Non-pigmented ciliary epithelial cell (primary cell): ENCODE data around the gene SHTN1.
A peak's percentile ranks its signal among the peaks of the same experiment; 100 is the strongest.

Experiments used
- DNase-seq: peaks from one replicate; pipeline ENCODE4 v3.0.0-alpha.2; 2010; ENCODE audit warnings: low read depth

SHTN1 gene

GRCh38 chr10:116868722-116869121 is 136.3 kb downstream of the SHTN1 start:
- no peak for DNase-seq

GRCh38 chr10:116868198-116868676 is 136.8 kb downstream of the SHTN1 start:
- DNase-seq: no peak

GRCh38 chr10:116866987-116867595 is 137.9 kb downstream of the SHTN1 start:
- no peak for DNase-seq

GRCh38 chr10:116866066-116866465 is 138.9 kb downstream of the SHTN1 start:
- DNase-seq: no peak

- DNase-seq: no peak
These were observed 140.6 kb downstream of the SHTN1 start for GRCh38 chr10:116864436-116864835.

GRCh38 chr10:116861796-116862195 is 143.2 kb downstream of the SHTN1 start:
- no peak for DNase-seq

- no peak for DNase-seq
These were observed 147.8 kb downstream of the SHTN1 start for GRCh38 chr10:116857156-116857555.

- DNase-seq: no peak
These were observed 151.3 kb downstream of the SHTN1 start for GRCh38 chr10:116853701-116854100.

- DNase-seq: no peak
These were observed 151.7 kb downstream of the SHTN1 start for GRCh38 chr10:116853287-116853686.

- DNase-seq: no peak
These were observed 152.7 kb downstream of the SHTN1 start for GRCh38 chr10:116852246-116852645.

- no peak for DNase-seq
These were observed 154.9 kb downstream of the SHTN1 start for GRCh38 chr10:116850058-116850611.

- DNase-seq: peak; percentile 35
These were observed 155.5 kb downstream of the SHTN1 start, which contains the start of gene ENO4 for GRCh38 chr10:116849248-116850057. TSS of gene ENO4 (plus strand) at chr10:116849499. CDS start at chr10:116849567, 68 bp downstream.

- DNase-seq: no peak
These were observed 156.1 kb downstream of the SHTN1 start for GRCh38 chr10:116848944-116849247.

GRCh38 chr10:116848032-116848943 is 156.7 kb downstream of the SHTN1 start:
- DNase-seq: no peak

- DNase-seq: no peak
These were observed 159.2 kb downstream of the SHTN1 start for GRCh38 chr10:116845823-116846222.

- DNase-seq: no peak
These were observed 164.5 kb downstream of the SHTN1 start for GRCh38 chr10:116840389-116841075.

GRCh38 chr10:116838143-116838725 is 166.8 kb downstream of the SHTN1 start:
- no peak for DNase-seq

GRCh38 chr10:116836902-116837523 is 168.0 kb downstream of the SHTN1 start:
- DNase-seq: no peak

GRCh38 chr10:116836083-116836482 is 168.9 kb downstream of the SHTN1 start:
- no peak for DNase-seq

GRCh38 chr10:116835658-116836057 is 169.3 kb downstream of the SHTN1 start:
- no peak for DNase-seq
